HG02798 (cell line): Measurements from ENCODE around the gene IQSEC3.
"Not testable (repeated sequence)": the region's sequence is repeated elsewhere in the genome, so short reads cannot be mapped to it uniquely, and the experiment has no call there.

Experiments used
- ATAC-seq: cut with Tn5 transposase; IDR thresholded peaks from one replicate; pipeline ENCODE4 v1.9.1; 2021; ENCODE audit warnings: mild to moderate bottlenecking; ENCODE audit not compliant: unreplicated experiment, poor library complexity

IQSEC3 gene

DNA sequence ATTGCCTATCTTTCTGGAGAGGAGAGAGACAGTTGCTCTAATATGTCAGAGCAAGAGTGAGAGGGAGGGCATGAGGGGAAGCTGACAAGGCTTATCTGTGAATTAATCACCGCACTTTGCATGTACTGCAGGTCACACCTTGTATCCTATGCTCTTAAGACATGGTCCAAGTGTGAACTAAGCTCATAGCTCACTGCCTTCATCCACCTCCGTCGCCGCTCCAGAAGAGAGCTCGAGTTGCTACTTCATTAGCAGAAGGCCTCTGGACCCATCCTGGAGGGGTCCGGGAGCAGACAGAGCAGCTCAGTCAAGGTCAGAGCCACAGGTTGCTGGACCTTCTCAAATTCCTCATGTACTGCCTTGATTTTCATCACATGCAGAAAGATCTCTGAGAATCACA, 14.6 kb upstream of the IQSEC3 start:
- not testable (repeated sequence) for ATAC-seq

DNA sequence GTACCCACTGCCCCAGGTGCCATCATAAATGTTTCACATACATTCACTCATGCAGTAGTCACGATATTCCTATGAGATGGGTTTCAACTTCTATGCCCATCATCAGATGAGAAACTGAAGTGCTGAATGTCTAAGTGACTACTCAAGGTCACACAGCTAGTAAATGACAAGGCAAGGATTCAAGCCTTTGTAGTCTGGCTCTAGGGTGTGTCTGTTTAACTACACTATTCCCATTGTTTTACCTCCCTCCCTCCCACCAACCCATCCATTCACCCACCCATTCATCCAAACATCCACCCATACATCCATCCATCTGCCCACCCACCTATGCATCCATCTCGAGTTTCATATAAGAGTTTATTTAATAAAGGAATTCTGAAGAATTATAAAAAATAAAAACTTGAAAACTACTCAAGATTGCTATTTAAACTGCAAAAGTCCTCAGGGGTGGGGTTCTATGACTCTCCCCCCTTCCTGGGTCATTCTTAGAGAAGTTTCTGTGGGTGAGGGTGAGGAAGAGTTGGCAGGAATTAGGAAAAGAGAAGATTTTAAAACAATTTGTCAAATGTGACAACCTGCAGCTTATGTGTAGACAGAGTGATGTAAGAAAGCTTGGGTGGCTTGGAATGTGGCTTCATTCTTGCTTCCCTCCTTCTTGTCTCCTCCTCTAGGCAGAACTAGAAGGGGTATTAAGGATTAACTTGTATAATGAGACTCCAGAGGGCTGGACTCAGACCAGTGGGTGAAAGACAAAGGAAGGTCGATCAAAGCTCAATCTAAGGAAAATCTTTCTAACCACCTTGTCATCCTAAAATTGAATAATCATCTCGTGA, 13.4 kb upstream of the IQSEC3 start:
- ATAC-seq: not testable (repeated sequence)

- ATAC-seq: no peak
Observed at GRCh38 chr12:53735-54730, 12.5 kb upstream of the IQSEC3 start.

- no peak for ATAC-seq
Observed at GRCh38 chr12:54750-55535, 11.6 kb upstream of the IQSEC3 start.

GRCh38 chr12:56683-57346, 9.8 kb upstream of the IQSEC3 start:
- no peak for ATAC-seq

DNA sequence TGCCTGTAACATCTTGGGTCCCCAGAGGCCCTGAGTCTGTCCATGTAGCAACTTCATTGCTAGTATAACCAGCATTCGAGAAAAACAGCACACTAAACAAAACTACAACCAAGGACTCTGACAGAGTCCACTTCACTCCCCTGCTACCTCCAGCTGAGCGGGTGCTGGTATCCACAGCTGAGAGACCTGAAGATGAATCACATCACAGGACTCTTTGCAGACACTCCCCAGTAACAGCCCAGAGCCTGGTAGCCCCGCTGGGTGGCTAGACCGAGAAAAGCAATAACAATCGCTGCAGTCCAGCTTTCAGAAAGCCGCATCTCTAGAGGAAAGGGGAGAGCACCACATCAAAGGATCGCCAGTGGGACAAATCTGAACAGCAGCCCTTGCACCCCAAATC, 9.0 kb upstream of the IQSEC3 start:
- ATAC-seq: no peak

- ATAC-seq: no peak
Observed at GRCh38 chr12:58832-59231, 7.7 kb upstream of the IQSEC3 start.

DNA sequence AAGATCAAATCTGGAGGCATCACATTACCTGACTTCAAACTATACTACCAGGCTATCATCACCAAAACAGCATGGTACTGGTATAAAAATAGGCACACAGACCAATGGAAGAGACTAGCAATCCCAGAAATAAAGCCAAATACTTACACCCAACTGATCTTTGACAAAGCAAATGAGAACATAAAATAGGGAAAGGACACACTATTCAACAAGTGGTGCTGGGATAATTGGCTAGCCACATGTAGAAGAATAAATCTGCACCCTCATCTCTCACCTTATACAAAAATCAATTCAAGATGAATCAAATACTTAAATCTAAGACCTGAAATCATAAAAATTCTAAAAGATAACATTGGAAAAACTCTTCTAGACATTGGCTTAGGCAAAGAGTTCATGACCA, 4.7 kb upstream of the IQSEC3 start:
- not testable (repeated sequence) for ATAC-seq

DNA sequence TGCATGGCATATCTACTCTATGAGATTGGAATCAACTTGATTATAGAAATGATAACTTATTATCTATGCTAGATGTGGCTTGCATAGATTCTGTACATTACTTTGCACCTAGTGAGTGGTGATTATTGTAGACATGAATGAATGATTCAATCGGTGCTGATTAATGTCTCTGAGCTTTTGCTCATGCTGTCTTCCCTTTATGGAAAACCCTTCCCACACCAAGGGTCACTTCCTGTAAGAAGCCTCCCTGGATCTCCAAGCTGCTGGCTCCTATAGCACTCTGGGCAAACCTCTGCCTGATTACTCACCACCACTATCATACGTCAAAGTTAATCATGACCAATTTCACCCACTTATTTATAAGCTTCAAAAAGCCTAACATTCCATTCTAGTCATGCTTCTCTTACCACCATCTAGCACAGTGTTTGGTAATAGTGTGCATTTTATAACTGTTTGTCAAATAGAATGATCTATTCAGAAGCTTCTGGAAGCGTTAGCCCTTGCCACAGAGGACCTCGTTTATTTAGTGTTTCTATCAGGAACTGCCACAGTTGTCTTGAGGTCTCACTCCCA, 990 bp upstream of the IQSEC3 start:
- ATAC-seq: not testable (repeated sequence)

- peak; percentile 64 for ATAC-seq
Observed at GRCh38 chr12:66782-67504, 376 bp downstream of the IQSEC3 start.

DNA sequence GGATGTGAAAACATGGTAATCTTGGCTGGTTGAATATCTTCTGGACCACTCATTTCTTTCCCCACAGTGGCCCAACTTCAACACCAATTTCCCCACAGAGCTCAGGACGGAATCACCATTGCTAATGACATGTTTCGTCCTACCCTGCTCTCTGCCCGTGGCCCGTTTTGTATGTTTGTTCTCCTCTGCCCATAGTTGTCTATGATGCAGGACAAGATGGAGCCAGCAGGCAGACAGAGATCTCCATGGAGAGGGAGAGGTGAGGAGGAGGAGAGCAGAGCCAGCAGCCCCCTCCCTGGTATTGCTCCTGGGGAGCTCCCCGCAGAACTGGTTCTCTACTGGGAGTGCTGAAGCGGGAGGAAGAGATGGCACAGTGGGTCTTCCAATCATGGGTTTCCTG, 3.1 kb downstream of the IQSEC3 start:
- ATAC-seq: not testable (repeated sequence)

- not testable (repeated sequence) for ATAC-seq
Observed at GRCh38 chr12:70541-70940, 4.0 kb downstream of the IQSEC3 start.

DNA sequence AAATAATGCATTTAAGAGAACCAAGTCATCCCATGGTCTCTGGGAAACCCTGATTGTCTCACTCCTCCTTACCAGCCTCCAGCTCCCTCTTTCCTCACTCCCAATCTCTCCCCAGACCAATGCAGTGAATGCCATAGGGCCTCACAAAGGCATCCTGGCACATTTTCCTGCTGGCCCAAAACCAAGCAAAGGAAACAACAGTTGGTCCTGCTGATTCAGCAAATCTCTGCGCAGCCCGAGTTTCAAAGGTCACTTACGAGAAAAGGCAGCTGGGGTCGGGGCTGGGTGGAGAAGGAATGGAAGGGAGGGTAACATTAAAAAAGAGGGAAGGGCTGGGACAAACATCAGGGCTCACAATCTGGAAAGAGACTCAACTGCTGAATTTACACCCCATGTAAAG, 5.5 kb downstream of the IQSEC3 start:
- ATAC-seq: not testable (repeated sequence)

DNA sequence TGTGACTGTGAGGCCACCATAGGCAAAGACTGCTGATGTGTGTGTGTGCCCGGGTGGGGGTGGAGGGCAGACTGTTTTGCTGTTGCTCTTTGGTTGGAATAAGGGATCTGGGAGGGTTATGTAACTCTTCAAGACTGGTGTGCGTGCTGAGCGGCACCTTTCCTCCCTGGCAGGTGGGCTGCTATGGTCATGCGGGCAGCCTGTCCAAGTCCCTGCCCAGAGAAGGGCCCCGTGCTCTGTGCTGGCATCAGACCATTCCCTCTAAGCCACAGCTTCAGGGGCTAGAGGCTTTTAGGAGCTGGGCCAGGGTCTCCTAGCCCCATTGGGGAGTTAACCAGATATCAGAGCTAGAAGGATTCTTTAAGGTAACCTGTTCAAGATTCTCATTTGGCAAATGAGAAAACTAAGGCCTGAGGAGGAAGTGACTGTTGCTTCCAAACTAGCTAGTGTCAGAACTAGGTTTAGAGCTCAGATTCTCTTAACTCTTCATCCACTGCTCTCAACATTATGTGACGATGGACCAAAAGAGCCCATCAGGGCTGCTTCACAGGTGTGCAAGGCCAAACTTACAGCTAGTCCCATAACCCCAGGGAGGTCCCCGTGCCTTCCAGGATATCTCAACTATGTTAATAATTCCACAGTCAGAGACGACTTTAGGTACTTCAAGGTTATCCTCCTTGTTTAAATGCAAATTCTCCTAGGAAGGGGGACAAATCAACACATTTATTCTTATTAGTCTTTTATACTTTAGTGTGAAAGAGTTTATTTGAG, 8.0 kb downstream of the IQSEC3 start:
- ATAC-seq: not testable (repeated sequence)

DNA sequence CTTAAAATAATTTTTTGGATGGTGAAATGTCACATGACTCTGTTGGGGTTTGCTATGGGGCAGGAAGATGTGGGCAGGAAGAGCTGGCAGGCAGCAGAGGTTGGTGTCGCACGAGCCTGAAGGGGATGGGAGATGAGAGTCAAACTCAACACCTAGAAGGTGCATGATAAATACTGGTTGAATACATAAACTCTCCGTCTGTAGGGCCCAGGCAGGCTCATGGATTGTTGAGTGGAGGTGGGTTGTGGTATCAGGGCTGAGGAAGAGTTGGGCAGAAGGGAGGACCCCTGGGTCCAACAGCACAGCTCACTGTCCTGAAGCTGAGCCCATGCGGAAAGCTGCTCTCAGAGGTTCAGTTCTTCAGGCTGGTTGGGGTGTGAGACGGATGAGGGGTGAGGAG, 9.0 kb downstream of the IQSEC3 start:
- not testable (repeated sequence) for ATAC-seq

- ATAC-seq: not testable (repeated sequence)
Observed at GRCh38 chr12:76102-76501, 9.5 kb downstream of the IQSEC3 start.

DNA sequence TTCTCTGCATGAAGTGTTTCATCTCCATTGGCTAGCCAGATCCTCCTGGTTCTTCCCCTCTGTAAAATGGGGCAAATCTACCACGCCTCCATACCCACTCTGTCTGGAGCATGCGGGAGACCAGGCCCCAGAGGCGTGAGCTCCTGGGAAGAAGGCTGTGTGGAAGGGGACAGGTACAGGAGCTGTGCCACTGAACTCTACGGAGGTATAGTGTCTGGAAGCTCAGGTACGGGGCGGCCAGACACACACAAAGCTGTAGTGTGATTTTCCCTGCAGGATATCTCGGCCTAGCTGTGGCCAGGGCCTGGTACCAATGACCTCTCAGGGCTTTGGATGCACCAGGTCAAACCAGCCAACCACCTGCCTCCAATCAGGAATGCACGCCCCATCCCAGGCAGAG, 10.0 kb downstream of the IQSEC3 start:
- ATAC-seq: not testable (repeated sequence)

DNA sequence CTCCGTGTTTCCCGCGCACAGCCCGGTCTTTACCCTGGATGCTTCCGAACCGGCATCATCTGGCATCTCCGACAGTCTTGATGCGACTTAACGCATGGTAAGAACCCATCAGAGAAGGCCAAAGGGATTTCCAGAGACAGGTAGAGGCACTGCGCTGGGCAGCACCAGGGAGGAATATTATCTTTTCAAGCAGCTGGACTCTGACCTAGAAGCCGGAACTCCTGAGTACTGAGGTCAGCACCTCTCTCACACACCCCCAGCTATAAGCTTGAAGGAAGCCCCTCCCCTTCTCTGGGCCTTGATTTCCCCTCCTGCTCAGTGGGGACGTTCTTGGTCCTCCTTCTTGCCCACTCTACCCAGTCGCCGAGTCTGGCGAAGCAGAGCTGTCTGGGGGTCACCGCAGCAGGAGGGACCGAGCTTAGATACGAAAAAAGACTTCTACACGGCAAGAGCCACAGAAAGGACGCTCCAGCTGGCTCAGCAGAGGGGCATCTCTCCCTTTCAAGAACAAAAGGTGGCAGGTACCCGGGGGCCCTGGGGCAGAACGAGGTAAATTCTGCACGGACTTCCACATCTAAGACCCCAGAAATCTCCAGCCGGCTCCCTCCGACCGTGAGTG, 10.6 kb downstream of the IQSEC3 start:
- not testable (repeated sequence) for ATAC-seq
